ENCODE measurements around the gene PTCRA.
"Not testable (repeated sequence)": the region's sequence is repeated elsewhere in the genome, so short reads cannot be mapped to it uniquely, and the experiment has no call there.

PTCRA gene

GRCh38 chr6:42915732-42916131, at the start of gene PTCRA:
Gene PTCRA (plus strand): TSS chr6:42916053. CDS start chr6:42916070, 17 bp downstream.
- no peak for DNase-seq (ENCODE audit: low read depth in 2 of 2)

GRCh38 chr6:42870145-42870936, 45.5 kb upstream of the PTCRA start:
- no peak for DNase-seq (ENCODE audit: low read depth in 2 of 2)

GRCh38 chr6:42871711-42872110, 44.1 kb upstream of the PTCRA start:
- no peak for DNase-seq (ENCODE audit: low read depth in 2 of 2)

- no peak for DNase-seq (ENCODE audit: low read depth in 2 of 2)
Observed at GRCh38 chr6:42873313-42873712, 42.5 kb upstream of the PTCRA start.

GRCh38 chr6:42877695-42878094, 38.2 kb upstream of the PTCRA start:
- no peak for DNase-seq (ENCODE audit: low read depth in 2 of 2)

GRCh38 chr6:42879372-42880239, 36.2 kb upstream of the PTCRA start, which contains the start of gene RPL7L1:
Gene RPL7L1 (plus strand): TSS chr6:42879616. CDS start chr6:42879911, 295 bp downstream.
- DNase-seq (ENCODE audit: low read depth in 2 of 2): peak; percentile 75 to 83

GRCh38 chr6:42880240-42880817, 35.5 kb upstream of the PTCRA start:
- DNase-seq (ENCODE audit: low read depth in 2 of 2): not testable (repeated sequence)

- DNase-seq (ENCODE audit: low read depth in 2 of 2): not testable (repeated sequence)
Observed at GRCh38 chr6:42880871-42881270, 35.0 kb upstream of the PTCRA start.

GRCh38 chr6:42885702-42886101, 30.2 kb upstream of the PTCRA start:
- no peak for DNase-seq (ENCODE audit: low read depth in 2 of 2)

- not testable (repeated sequence) for DNase-seq (ENCODE audit: low read depth in 2 of 2)
Observed at GRCh38 chr6:42888201-42888600, 27.7 kb upstream of the PTCRA start.

GRCh38 chr6:42889815-42890214, 26.0 kb upstream of the PTCRA start:
- DNase-seq (ENCODE audit: low read depth in 2 of 2): no peak

GRCh38 chr6:42890311-42891198, 25.3 kb upstream of the PTCRA start:
- peak; percentile 82 to 83 for DNase-seq (ENCODE audit: low read depth in 2 of 2)

GRCh38 chr6:42891199-42891722, 24.6 kb upstream of the PTCRA start:
- DNase-seq (ENCODE audit: low read depth in 2 of 2): no peak

- DNase-seq (ENCODE audit: low read depth in 2 of 2): not testable (repeated sequence)
Observed at GRCh38 chr6:42894041-42894828, 21.6 kb upstream of the PTCRA start.

GRCh38 chr6:42896178-42896719, 19.6 kb upstream of the PTCRA start:
- DNase-seq (ENCODE audit: low read depth in 2 of 2): no peak

- DNase-seq (ENCODE audit: low read depth in 2 of 2): peak; percentile 21 to 57
Observed at GRCh38 chr6:42898891-42899361, 16.9 kb upstream of the PTCRA start.

- DNase-seq (ENCODE audit: low read depth in 2 of 2): no peak
Observed at GRCh38 chr6:42899871-42900270, 16.0 kb upstream of the PTCRA start.

GRCh38 chr6:42901538-42901957, 14.3 kb upstream of the PTCRA start:
- DNase-seq (ENCODE audit: low read depth in 2 of 2): peak; percentile 35 to 56

GRCh38 chr6:42902429-42903263, 13.2 kb upstream of the PTCRA start:
- not testable (repeated sequence) for DNase-seq (ENCODE audit: low read depth in 2 of 2)

Data from stimulated activated CD8-positive, alpha-beta memory T cell treated with anti-CD3 and anti-CD28 coated beads, Interleukin-7, amount 100 ng/mL, for 4 hours (primary cell).